GM21528 (cell line): ENCODE measurements around the gene CKAP2L.
"Not testable (repeated sequence)": the region's sequence is repeated elsewhere in the genome, so short reads cannot be mapped to it uniquely, and the experiment has no call there.

Experiments used
- ATAC-seq: cut with Tn5 transposase; IDR thresholded peaks from one replicate; pipeline ENCODE4 v1.9.1; 2021; ENCODE audit warnings: mild to moderate bottlenecking, moderate library complexity; ENCODE audit not compliant: unreplicated experiment, low FRiP score

The CKAP2L gene

GRCh38 chr2:112712903-112713584 is 51.4 kb downstream of the CKAP2L start:
- no peak for ATAC-seq

- ATAC-seq = no peak
These were observed 51.9 kb downstream of the CKAP2L start for GRCh38 chr2:112712465-112712864.

GRCh38 chr2:112710956-112711750 is 53.3 kb downstream of the CKAP2L start:
- no peak for ATAC-seq

- ATAC-seq = no peak
These were observed 54.7 kb downstream of the CKAP2L start for GRCh38 chr2:112709703-112710102.

GRCh38 chr2:112708968-112709367 is 55.4 kb downstream of the CKAP2L start:
- ATAC-seq = no peak

GRCh38 chr2:112706947-112707346 is 57.5 kb downstream of the CKAP2L start:
- not testable (repeated sequence) for ATAC-seq

- ATAC-seq = no peak
These were observed 58.2 kb downstream of the CKAP2L start for GRCh38 chr2:112706170-112706664.

GRCh38 chr2:112705575-112705974 is 58.8 kb downstream of the CKAP2L start:
- no peak for ATAC-seq

- no peak for ATAC-seq
These were observed 60.7 kb downstream of the CKAP2L start for GRCh38 chr2:112703684-112704083.

- ATAC-seq = no peak
These were observed 63.4 kb downstream of the CKAP2L start for GRCh38 chr2:112701052-112701451.

- ATAC-seq = no peak
These were observed 64.3 kb downstream of the CKAP2L start for GRCh38 chr2:112699984-112700667.

GRCh38 chr2:112698834-112699515 is 65.4 kb downstream of the CKAP2L start:
- no peak for ATAC-seq

- no peak for ATAC-seq
These were observed 70.2 kb downstream of the CKAP2L start for GRCh38 chr2:112694182-112694581.

GRCh38 chr2:112693596-112693995 is 70.8 kb downstream of the CKAP2L start:
- ATAC-seq = no peak

- ATAC-seq = no peak
These were observed 71.5 kb downstream of the CKAP2L start for GRCh38 chr2:112692918-112693317.

GRCh38 chr2:112692495-112692911 is 71.9 kb downstream of the CKAP2L start:
- peak; percentile 74 for ATAC-seq

GRCh38 chr2:112691881-112692281 is 72.5 kb downstream of the CKAP2L start:
- ATAC-seq = no peak

- ATAC-seq = no peak
These were observed 73.5 kb downstream of the CKAP2L start for GRCh38 chr2:112690853-112691401.

- ATAC-seq = no peak
These were observed 76.1 kb downstream of the CKAP2L start for GRCh38 chr2:112688086-112688880.
